ENCODE results near the gene C21orf58. TPM values are rescaled to one million over a fixed set of nuclear protein-coding genes. Genes with fewer than 3 reads are reported as not detected.

C21orf58 gene
- total RNA-seq, 6 experiments from 2014 or later, result 1.00 to 2.4 (median 1.4) TPM

DNA sequence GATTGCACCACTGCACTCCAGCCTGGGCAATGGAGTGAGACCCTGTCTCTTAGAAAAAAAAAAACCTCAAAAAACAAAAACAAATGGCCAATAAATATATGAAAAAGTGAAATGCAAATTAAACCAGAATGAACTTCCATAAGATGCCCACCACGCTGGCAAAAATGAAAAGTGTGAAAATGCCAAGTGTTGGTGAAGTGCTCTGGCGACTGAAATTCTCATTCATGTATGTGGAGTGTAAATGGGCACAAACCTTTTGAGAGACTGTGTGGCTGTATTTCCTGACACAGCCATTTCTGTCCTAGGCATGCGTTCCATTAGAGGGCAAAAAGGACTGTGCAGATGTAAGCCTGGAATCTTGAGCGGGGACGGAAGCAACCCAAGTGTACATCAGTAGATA lies 19.2 kb downstream of the C21orf58 start:
- WGBS (ENCODE audit: insufficient coverage, low coverage, low lambda C conversion rate, missing lambda C conversion rate), result 79% methylated on average over 4 of the region's 5 CpGs
- TF ChIP-seq, protein P1, sequence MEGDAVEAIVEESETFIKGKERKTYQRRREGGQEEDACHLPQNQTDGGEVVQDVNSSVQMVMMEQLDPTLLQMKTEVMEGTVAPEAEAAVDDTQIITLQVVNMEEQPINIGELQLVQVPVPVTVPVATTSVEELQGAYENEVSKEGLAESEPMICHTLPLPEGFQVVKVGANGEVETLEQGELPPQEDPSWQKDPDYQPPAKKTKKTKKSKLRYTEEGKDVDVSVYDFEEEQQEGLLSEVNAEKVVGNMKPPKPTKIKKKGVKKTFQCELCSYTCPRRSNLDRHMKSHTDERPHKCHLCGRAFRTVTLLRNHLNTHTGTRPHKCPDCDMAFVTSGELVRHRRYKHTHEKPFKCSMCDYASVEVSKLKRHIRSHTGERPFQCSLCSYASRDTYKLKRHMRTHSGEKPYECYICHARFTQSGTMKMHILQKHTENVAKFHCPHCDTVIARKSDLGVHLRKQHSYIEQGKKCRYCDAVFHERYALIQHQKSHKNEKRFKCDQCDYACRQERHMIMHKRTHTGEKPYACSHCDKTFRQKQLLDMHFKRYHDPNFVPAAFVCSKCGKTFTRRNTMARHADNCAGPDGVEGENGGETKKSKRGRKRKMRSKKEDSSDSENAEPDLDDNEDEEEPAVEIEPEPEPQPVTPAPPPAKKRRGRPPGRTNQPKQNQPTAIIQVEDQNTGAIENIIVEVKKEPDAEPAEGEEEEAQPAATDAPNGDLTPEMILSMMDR (IDR thresholded peaks at IDR 0.05), result no peak
- TF ChIP-seq POLR2A (IDR thresholded peaks at IDR 0.05), result no peak
- ATAC-seq, result no peak
- no peaks in the 10 kb centered on the region for H3K9me3 ChIP-seq
- H3K36me3 ChIP-seq, result no peaks in the 10 kb centered on the region
- no peak for DNase-seq
- intact Hi-C loops (cut with DNase I), result no loop called here
- H3K27ac ChIP-seq, result no peak overlapping the region
- H3K4me3 ChIP-seq, result no peak overlapping the region
- no peaks in the 10 kb centered on the region for H3K4me1 ChIP-seq
- no peaks in the 10 kb centered on the region for H3K27me3 ChIP-seq

- no peak for ATAC-seq
- no CpG with 5 or more reads among the region's 14 CpGs for WGBS (ENCODE audit: insufficient coverage, low coverage, low lambda C conversion rate, missing lambda C conversion rate)
Observed at GRCh38 chr21:46301759-46302158, 21.9 kb downstream of the C21orf58 start.

GRCh38 chr21:46299167-46299566 lies 24.5 kb downstream of the C21orf58 start:
- Histone ChIP-seq H3K36me3 (no peaks in the 10 kb centered on the region), H3K4me1 (peaks cover 0 to 4% (median 0%) of the 10 kb centered on the region in 4 donors), H3K9me3 (no peaks in the 10 kb centered on the region), H3K4me3 (no peak overlapping the region), H3K27ac (no peak overlapping the region), H3K27me3 (no peaks in the 10 kb centered on the region)
- TF ChIP-seq, protein P1 (IDR thresholded peaks at IDR 0.05), result no peak
- TF ChIP-seq POLR2A (IDR thresholded peaks at IDR 0.05), result no peak
- intact Hi-C loops (cut with DNase I), result no loop called here
- ATAC-seq (no peak), DNase-seq (no peak)
- WGBS (ENCODE audit: insufficient coverage, low coverage, low lambda C conversion rate, missing lambda C conversion rate), result 80% methylated on average over 7 of the region's 9 CpGs

More at GRCh38 chr21:46301759-46302158, 21.9 kb downstream of the C21orf58 start:
- no peak overlapping the region for H3K27ac ChIP-seq
- peaks cover 0 to 4% (median 0%) of the 10 kb centered on the region in 4 donors for H3K4me1 ChIP-seq
- no peaks in the 10 kb centered on the region for H3K9me3 ChIP-seq
- H3K4me3 ChIP-seq, result no peak overlapping the region
- no peak for DNase-seq
- no peaks in the 10 kb centered on the region for H3K36me3 ChIP-seq
- intact Hi-C loops (cut with DNase I), result no loop called here
- TF ChIP-seq, protein P1 (IDR thresholded peaks at IDR 0.05), result no peak
- no peak for TF ChIP-seq POLR2A (IDR thresholded peaks at IDR 0.05)
- no peaks in the 10 kb centered on the region for H3K27me3 ChIP-seq

GRCh38 chr21:46297338-46298271 lies 26.1 kb downstream of the C21orf58 start:
- peak in 1 of 3 donors; percentile 39 for DNase-seq
- WGBS (ENCODE audit: insufficient coverage, low coverage, low lambda C conversion rate, missing lambda C conversion rate), result 7% methylated on average over 36 of the region's 84 CpGs
- Histone ChIP-seq H3K4me1 (peaks cover 0 to 4% (median 0%) of the 10 kb centered on the region in 4 donors), H3K27me3 (no peaks in the 10 kb centered on the region), H3K9me3 (no peaks in the 10 kb centered on the region), H3K27ac (peak overlapping the region in 1 of 3 donors; percentile 14), H3K4me3 (peak overlapping the region; percentile 20 to 38 (median 27)), H3K36me3 (no peaks in the 10 kb centered on the region)
- peak; percentile 44 to 65 (median 52) for ATAC-seq
- intact Hi-C loops (cut with DNase I), result no loop called here
- TF ChIP-seq, protein P1 (IDR thresholded peaks at IDR 0.05), result no peak
- no peak for TF ChIP-seq POLR2A (IDR thresholded peaks at IDR 0.05)
